ENCODE data around the gene ZFYVE27. TPM values are rescaled to one million over a fixed set of nuclear protein-coding genes. Genes with fewer than 3 reads are reported as not detected.

Gene ZFYVE27
- polyA plus RNA-seq, 3 donors = 6.2 to 31.1 (median 9.7) TPM

GRCh38 chr10:97743169-97743943 is 6.4 kb downstream of the ZFYVE27 start:
- 99% methylated on average over 4 of the region's 10 CpGs for WGBS (ENCODE audit: insufficient coverage)
- Histone ChIP-seq H3K4me3 (replicated peaks in 1 of 3; ENCODE audit: low read depth in 2 of 3, low read length in 3 of 3) (no peak overlapping the region), H2AFZ (ENCODE audit: insufficient read depth, low read depth, low read length, poor library complexity, severe bottlenecking) (no peak overlapping the region), H3K36me3 (replicated peaks in 1 of 2; ENCODE audit: control insufficient read depth in 1 of 2, insufficient read depth in 2 of 2, low read length in 2 of 2) (peaks cover 65 to 85% of the 10 kb centered on the region in 2 donors), H3K79me2 (ENCODE audit: insufficient read depth, low read length) (peaks cover 42% of the 10 kb centered on the region), H3K4me2 (replicated peaks; ENCODE audit: extremely low read depth, low read length, poor library complexity, severe bottlenecking) (no peak overlapping the region), H3K27ac (ENCODE audit: low read depth in 1 of 2, low read length in 2 of 2) (no peak overlapping the region), H3K9ac (ENCODE audit: insufficient read depth, low read length, poor library complexity, severe bottlenecking) (no peak overlapping the region), H3K9me3 (replicated peaks in 1 of 2; ENCODE audit: control insufficient read depth in 1 of 2, insufficient read depth in 1 of 2, low read length in 2 of 2) (no peaks in the 10 kb centered on the region), H3K4me1 (ENCODE audit: control insufficient read depth in 1 of 2, insufficient read depth in 2 of 2, low read length in 2 of 2) (peaks cover 2 to 3% of the 10 kb centered on the region in 2 donors), H4K20me1 (ENCODE audit: insufficient read depth, low read length) (peaks cover 51% of the 10 kb centered on the region), H3K27me3 (ENCODE audit: control insufficient read depth in 2 of 2, insufficient read depth in 2 of 2, low read length in 2 of 2) (no peaks in the 10 kb centered on the region)
- intact Hi-C loops (cut with micrococcal nuclease) = no loop called here
- DNase-seq = no peak
- no peaks in the 10 kb centered on the region for H3K9me3 Mint-ChIP-seq
- H3K27me3 Mint-ChIP-seq (ENCODE audit: low read depth in 3 of 3) = no peaks in the 10 kb centered on the region
- TF ChIP-seq, protein P1, sequence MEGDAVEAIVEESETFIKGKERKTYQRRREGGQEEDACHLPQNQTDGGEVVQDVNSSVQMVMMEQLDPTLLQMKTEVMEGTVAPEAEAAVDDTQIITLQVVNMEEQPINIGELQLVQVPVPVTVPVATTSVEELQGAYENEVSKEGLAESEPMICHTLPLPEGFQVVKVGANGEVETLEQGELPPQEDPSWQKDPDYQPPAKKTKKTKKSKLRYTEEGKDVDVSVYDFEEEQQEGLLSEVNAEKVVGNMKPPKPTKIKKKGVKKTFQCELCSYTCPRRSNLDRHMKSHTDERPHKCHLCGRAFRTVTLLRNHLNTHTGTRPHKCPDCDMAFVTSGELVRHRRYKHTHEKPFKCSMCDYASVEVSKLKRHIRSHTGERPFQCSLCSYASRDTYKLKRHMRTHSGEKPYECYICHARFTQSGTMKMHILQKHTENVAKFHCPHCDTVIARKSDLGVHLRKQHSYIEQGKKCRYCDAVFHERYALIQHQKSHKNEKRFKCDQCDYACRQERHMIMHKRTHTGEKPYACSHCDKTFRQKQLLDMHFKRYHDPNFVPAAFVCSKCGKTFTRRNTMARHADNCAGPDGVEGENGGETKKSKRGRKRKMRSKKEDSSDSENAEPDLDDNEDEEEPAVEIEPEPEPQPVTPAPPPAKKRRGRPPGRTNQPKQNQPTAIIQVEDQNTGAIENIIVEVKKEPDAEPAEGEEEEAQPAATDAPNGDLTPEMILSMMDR (IDR thresholded peaks at IDR 0.05) = no peak
- peak overlapping the region in 3 of 7 donors; percentile 4 to 47 (median 24) for H3K27ac Mint-ChIP-seq
- H3K4me1 Mint-ChIP-seq = peaks cover 9% of the 10 kb centered on the region
- H3K36me3 Mint-ChIP-seq = peaks cover 76 to 82% of the 10 kb centered on the region in 2 donors
- no peak overlapping the region for H3K4me3 Mint-ChIP-seq

- Histone ChIP-seq H4K20me1 (ENCODE audit: insufficient read depth, low read length) (peaks cover 53% of the 10 kb centered on the region), H3K4me3 (replicated peaks in 1 of 3; ENCODE audit: low read depth in 2 of 3, low read length in 3 of 3) (no peak overlapping the region), H3K9ac (ENCODE audit: insufficient read depth, low read length, poor library complexity, severe bottlenecking) (no peak overlapping the region), H2AFZ (ENCODE audit: insufficient read depth, low read depth, low read length, poor library complexity, severe bottlenecking) (no peak overlapping the region), H3K4me2 (replicated peaks; ENCODE audit: extremely low read depth, low read length, poor library complexity, severe bottlenecking) (no peak overlapping the region), H3K79me2 (ENCODE audit: insufficient read depth, low read length) (peaks cover 30% of the 10 kb centered on the region), H3K27ac (ENCODE audit: low read depth in 1 of 2, low read length in 2 of 2) (no peak overlapping the region), H3K27me3 (ENCODE audit: control insufficient read depth in 2 of 2, insufficient read depth in 2 of 2, low read length in 2 of 2) (no peaks in the 10 kb centered on the region), H3K36me3 (replicated peaks in 1 of 2; ENCODE audit: control insufficient read depth in 1 of 2, insufficient read depth in 2 of 2, low read length in 2 of 2) (peaks cover 74 to 91% of the 10 kb centered on the region in 2 donors), H3K9me3 (replicated peaks in 1 of 2; ENCODE audit: control insufficient read depth in 1 of 2, insufficient read depth in 1 of 2, low read length in 2 of 2) (no peaks in the 10 kb centered on the region), H3K4me1 (ENCODE audit: control insufficient read depth in 1 of 2, insufficient read depth in 2 of 2, low read length in 2 of 2) (no peaks in the 10 kb centered on the region)
- Mint-ChIP-seq H3K27ac (no peak overlapping the region), H3K27me3 (ENCODE audit: low read depth in 3 of 3) (no peaks in the 10 kb centered on the region), H3K4me3 (no peak overlapping the region), H3K4me1 (peaks cover 4% of the 10 kb centered on the region), H3K36me3 (peaks cover 80 to 87% of the 10 kb centered on the region in 2 donors), H3K9me3 (no peaks in the 10 kb centered on the region)
- WGBS (ENCODE audit: insufficient coverage) = 99% methylated on average over 13 of the region's 15 CpGs
- TF ChIP-seq, protein P1 (IDR thresholded peaks at IDR 0.05) = no peak
- intact Hi-C loops (cut with micrococcal nuclease) = no loop called here
- no peak for DNase-seq
Observed at GRCh38 chr10:97744405-97745035, 7.6 kb downstream of the ZFYVE27 start.
